Calu3 (cell line): ENCODE results near the gene ZBTB4. TPM values are rescaled to one million over a fixed set of nuclear protein-coding genes. Genes with fewer than 3 reads are reported as not detected.

Source experiments
- BruUV-seq: library from RNA; stranded (reverse); fragments of 400-500 nt; replicated peaks from 2 replicates; lab custom pipeline; 2021; lab: Mats Ljungman, UMichigan
- CTCF ChIA-PET: fragments of 300-600 bp; sonication (Branson Sonifier 250); formaldehyde crosslinking; loops from one replicate; lab custom pipeline; 2022; ENCODE audit warnings: antibody characterized with exemption; lab: Charles Lee
- DNase-seq: peaks from one replicate; pipeline ENCODE4 v3.0.0; 2022
- H3K27ac Mint-ChIP-seq: one replicate; pipeline ENCODE4 v1.8.0; 2022; ENCODE audit warnings: mixed read lengths; ENCODE audit not compliant: unreplicated experiment
- H3K27me3 Mint-ChIP-seq: one replicate; pipeline ENCODE4 v1.8.0; 2022; ENCODE audit warnings: mixed read lengths; ENCODE audit not compliant: unreplicated experiment
- H3K36me3 Mint-ChIP-seq: one replicate; pipeline ENCODE4 v1.8.0; 2022; ENCODE audit warnings: mild to moderate bottlenecking, moderate library complexity, mixed read lengths; ENCODE audit not compliant: insufficient read depth, unreplicated experiment
- H3K4me1 Mint-ChIP-seq: one replicate; pipeline ENCODE4 v1.8.0; 2022; ENCODE audit warnings: mild to moderate bottlenecking, low read depth, mixed read lengths; ENCODE audit not compliant: unreplicated experiment
- H3K4me3 Mint-ChIP-seq: one replicate; pipeline ENCODE4 v1.8.0; 2022; ENCODE audit warnings: mild to moderate bottlenecking, low read depth, moderate library complexity, mixed read lengths; ENCODE audit not compliant: unreplicated experiment
- H3K9me3 Mint-ChIP-seq: one replicate; pipeline ENCODE4 v1.8.0; 2022; ENCODE audit warnings: low read depth, mixed read lengths; ENCODE audit not compliant: unreplicated experiment
- CTCF ChIP-seq: fragments of 200-600 bp; IDR thresholded peaks from one replicate; pipeline ENCODE4 v1.8.0; 2022; ENCODE audit warnings: antibody characterized with exemption; ENCODE audit not compliant: unreplicated experiment
- intact Hi-C: fragments of 100-400 bp; cut with micrococcal nuclease; formaldehyde crosslinking; loops from one replicate; pipeline ENCODE4 v1.10.0; 2022; ENCODE audit not compliant: unreplicated experiment
- total RNA-seq: library from RNA; stranded (reverse); gene quantifications from 2 replicates; pipeline ENCODE4 v1.2.3, GENCODE V29; 2022

Gene ZBTB4
- total RNA-seq, 1 experiment from 2014 or later, result 27.2 TPM

DNA sequence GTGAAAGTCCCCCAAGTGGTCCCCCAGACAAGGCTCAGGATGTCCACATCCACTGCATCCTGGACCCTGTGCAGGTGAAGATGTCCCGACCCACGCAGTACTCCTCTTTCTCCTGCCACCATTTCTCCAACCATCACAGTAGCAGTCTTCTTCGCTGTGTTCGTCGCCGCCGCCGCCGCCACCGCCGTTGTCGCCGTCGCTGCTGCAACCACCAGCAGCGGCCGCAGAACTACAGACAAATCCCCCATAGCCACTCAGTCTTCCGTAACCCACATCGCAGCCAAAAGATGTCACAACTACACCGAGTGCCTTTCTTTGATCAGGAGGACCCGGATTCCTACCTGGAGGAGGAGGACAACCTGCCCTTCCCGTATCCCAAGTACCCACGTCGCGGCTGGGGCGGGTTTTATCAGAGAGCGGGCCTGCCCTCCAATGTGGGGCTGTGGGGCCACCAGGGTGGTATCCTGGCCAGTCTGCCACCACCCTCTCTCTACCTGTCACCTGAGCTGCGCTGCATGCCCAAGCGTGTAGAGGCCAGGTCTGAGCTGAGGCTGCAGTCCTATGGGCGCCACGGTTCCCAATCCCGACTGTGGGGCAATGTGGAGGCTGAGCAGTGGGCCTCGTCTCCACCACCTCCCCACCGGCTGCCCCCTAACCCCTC lies 53.1 kb downstream of the ZBTB4 start:
- DNase-seq, result no peak
- peaks cover 4% of the 10 kb centered on the region for H3K36me3 Mint-ChIP-seq
- CTCF ChIA-PET, result no interaction called here
- H3K27me3 Mint-ChIP-seq, result no peaks in the 10 kb centered on the region
- TF ChIP-seq CTCF, result no peak
- no peak overlapping the region for H3K4me3 Mint-ChIP-seq
- H3K27ac Mint-ChIP-seq, result no peak overlapping the region
- no peaks in the 10 kb centered on the region for H3K4me1 Mint-ChIP-seq
- BruUV-seq, result no TSS peak
- intact Hi-C loops, result no loop called here
- H3K9me3 Mint-ChIP-seq, result no peaks in the 10 kb centered on the region

GRCh38 chr17:7425756-7426155 lies 53.7 kb downstream of the ZBTB4 start:
- Mint-ChIP-seq H3K27me3 (no peaks in the 10 kb centered on the region), H3K4me1 (no peaks in the 10 kb centered on the region), H3K9me3 (no peaks in the 10 kb centered on the region), H3K36me3 (peaks cover 4% of the 10 kb centered on the region), H3K27ac (no peak overlapping the region), H3K4me3 (no peak overlapping the region)
- BruUV-seq, result no TSS peak
- CTCF ChIA-PET, result no interaction called here
- intact Hi-C loops, result no loop called here
- DNase-seq, result no peak
- no peak for TF ChIP-seq CTCF

DNA sequence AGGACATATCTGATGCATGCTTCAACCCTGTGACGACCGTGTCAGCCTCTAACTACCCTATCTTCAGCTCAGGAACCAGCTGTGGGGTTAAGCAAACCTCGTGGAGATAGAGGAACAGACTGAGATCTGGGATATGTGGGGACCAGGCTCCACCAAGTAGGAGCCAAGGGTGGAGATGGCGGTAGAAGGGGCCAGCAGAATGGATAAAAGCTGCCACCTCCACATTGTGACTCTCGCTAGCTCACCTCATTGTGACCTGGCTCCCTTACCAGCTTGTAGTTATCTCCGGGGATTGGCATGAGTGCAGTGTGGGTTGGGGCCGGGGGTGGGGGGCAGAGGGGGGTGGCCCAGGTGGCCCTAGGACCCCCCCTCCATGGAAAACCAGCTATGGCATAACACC lies 54.1 kb downstream of the ZBTB4 start, which contains the start of gene SPEM2:
Gene SPEM2, plus strand, starts transcription at position 301 of the 400 bp plus-strand sequence. Its CDS starts 73 bp downstream, at position 374.
- no TSS peak for BruUV-seq
- no peaks in the 10 kb centered on the region for H3K9me3 Mint-ChIP-seq
- no peaks in the 10 kb centered on the region for H3K4me1 Mint-ChIP-seq
- no peak for TF ChIP-seq CTCF
- H3K27ac Mint-ChIP-seq, result no peak within 1 kb of the TSS
- CTCF ChIA-PET, result no interaction called here
- H3K36me3 Mint-ChIP-seq, result peaks cover 4% of the 10 kb centered on the region
- H3K4me3 Mint-ChIP-seq, result no peak within 1 kb of the TSS
- DNase-seq, result no peak
- intact Hi-C loops, result no loop called here
- no peaks in the 10 kb centered on the region for H3K27me3 Mint-ChIP-seq

DNA sequence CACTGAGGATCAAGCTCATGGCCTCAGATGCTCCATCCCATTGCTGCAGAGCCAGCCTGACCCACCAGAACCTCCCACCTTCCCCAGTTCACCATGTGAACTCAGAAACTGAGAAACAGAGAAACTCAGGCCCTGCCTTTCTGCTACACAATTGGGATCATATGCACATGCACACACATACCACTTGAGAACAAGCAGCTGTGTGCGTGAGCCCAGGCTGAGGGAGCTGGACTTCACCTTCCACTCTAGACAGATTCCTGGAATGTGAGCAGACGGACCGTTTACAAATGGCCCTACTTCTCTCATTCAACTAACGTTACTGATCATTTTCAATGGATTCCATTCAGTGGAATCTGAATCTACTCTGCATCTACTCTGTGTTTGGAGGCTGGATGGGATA lies 55.8 kb downstream of the ZBTB4 start:
- H3K4me1 Mint-ChIP-seq, result no peaks in the 10 kb centered on the region
- intact Hi-C loops, result no loop called here
- H3K36me3 Mint-ChIP-seq, result peaks cover 4% of the 10 kb centered on the region
- H3K27me3 Mint-ChIP-seq, result peaks cover 12% of the 10 kb centered on the region
- no peaks in the 10 kb centered on the region for H3K9me3 Mint-ChIP-seq
- no peak for DNase-seq
- CTCF ChIA-PET, result no interaction called here
- TF ChIP-seq CTCF, result no peak
- H3K4me3 Mint-ChIP-seq, result no peak overlapping the region
- H3K27ac Mint-ChIP-seq, result no peak overlapping the region
- no TSS peak for BruUV-seq
